Ishikawa (cell line): ENCODE measurements around the gene RAB11FIP4.
A peak's percentile ranks its signal among the peaks of the same experiment; 100 is the strongest.
"Not testable (repeated sequence)": the region's sequence is repeated elsewhere in the genome, so short reads cannot be mapped to it uniquely, and the experiment has no call there.

Source experiments
- CEBPB ChIP-seq: IDR thresholded peaks from 2 replicates; pipeline ENCODE4 v1.6.1; 2012
- EP300 ChIP-seq: IDR thresholded peaks from 2 replicates; pipeline ENCODE4 v1.6.1; 2012; ENCODE audit warnings: borderline replicate concordance
- FOXM1 ChIP-seq: IDR thresholded peaks from 2 replicates; pipeline ENCODE4 v1.6.1; 2012; ENCODE audit warnings: low read depth, borderline replicate concordance
- NFIC ChIP-seq: IDR thresholded peaks from 2 replicates; pipeline ENCODE4 v1.6.1; 2012
- TAF1 ChIP-seq: IDR thresholded peaks from 2 replicates; pipeline ENCODE4 v1.6.1; 2012; ENCODE audit warnings: low read depth, mild to moderate bottlenecking
- TCF12 ChIP-seq: IDR thresholded peaks from 2 replicates; pipeline ENCODE4 v1.6.1; 2012; ENCODE audit warnings: low read depth
- TF ChIP-seq, protein P1 (sequence below): IDR thresholded peaks from 2 replicates; pipeline ENCODE4 v1.6.1; 2012

DNA sequence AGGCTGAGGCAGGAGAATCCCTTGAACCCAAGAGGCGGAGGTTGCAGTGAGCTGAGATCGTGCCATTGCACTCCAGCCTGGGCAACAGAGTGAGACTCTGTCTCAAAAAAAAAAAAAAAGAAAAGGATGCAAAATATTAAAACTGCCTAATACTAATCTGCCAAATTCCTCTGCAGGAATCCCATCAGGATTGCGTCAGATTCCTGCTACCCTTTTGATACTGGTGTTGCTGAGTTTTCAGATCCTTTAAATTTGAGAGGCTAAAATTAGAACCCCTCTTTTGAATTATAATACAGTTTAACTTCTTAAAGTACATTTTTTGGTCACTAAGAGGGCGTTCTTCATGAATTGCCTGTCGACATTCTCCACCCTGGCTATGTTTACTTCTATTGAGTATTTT is 51.4 kb downstream of the RAB11FIP4 start:
- TF ChIP-seq TCF12, NFIC, TAF1, EP300, FOXM1: not testable (repeated sequence)
- TF ChIP-seq CEBPB = 0 out of 2 replicates have a peak, but pooled peaks have one; percentile 11
- TF ChIP-seq, protein P1, sequence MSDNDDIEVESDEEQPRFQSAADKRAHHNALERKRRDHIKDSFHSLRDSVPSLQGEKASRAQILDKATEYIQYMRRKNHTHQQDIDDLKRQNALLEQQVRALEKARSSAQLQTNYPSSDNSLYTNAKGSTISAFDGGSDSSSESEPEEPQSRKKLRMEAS = not testable (repeated sequence)
